ENCODE measurements around the gene DEAF1.
A peak's percentile ranks its signal among the peaks of the same experiment; 100 is the strongest.
"Not testable (repeated sequence)": the region's sequence is repeated elsewhere in the genome, so short reads cannot be mapped to it uniquely, and the experiment has no call there.

DEAF1 gene

GRCh38 chr11:701741-702461 lies 6.9 kb upstream of the DEAF1 start:
- no peak for DNase-seq (ENCODE audit: low read depth in 2 of 2)

- DNase-seq (ENCODE audit: low read depth in 2 of 2) = no peak
These were observed 4.7 kb upstream of the DEAF1 start for GRCh38 chr11:699753-700152.

GRCh38 chr11:699116-699508 lies 4.1 kb upstream of the DEAF1 start:
- no peak for DNase-seq (ENCODE audit: low read depth in 2 of 2)

GRCh38 chr11:698493-699115 lies 3.6 kb upstream of the DEAF1 start:
- DNase-seq (ENCODE audit: low read depth in 2 of 2) = no peak

GRCh38 chr11:697811-698311 lies 2.8 kb upstream of the DEAF1 start:
- no peak for DNase-seq (ENCODE audit: low read depth in 2 of 2)

- DNase-seq (ENCODE audit: low read depth in 2 of 2) = no peak
These were observed 2.0 kb upstream of the DEAF1 start for GRCh38 chr11:696955-697491.

GRCh38 chr11:695538-696248 lies 671 bp upstream of the DEAF1 start, which contains the start of gene TMEM80:
Gene TMEM80, plus strand, starts transcription at chr11:695816. Its CDS starts 12 bp downstream, at chr11:695828.
- peak; percentile 97 to 98 for DNase-seq (ENCODE audit: low read depth in 2 of 2)

- DNase-seq (ENCODE audit: low read depth in 2 of 2) = no peak
These were observed 191 bp upstream of the DEAF1 start for GRCh38 chr11:695288-695537.

GRCh38 chr11:693887-694562 lies 997 bp downstream of the DEAF1 start:
- no peak for DNase-seq (ENCODE audit: low read depth in 2 of 2)

GRCh38 chr11:693415-693831 lies 1.6 kb downstream of the DEAF1 start:
- no peak for DNase-seq (ENCODE audit: low read depth in 2 of 2)

GRCh38 chr11:692824-693414 lies 2.1 kb downstream of the DEAF1 start:
- no peak for DNase-seq (ENCODE audit: low read depth in 2 of 2)

GRCh38 chr11:691710-692590 lies 3.1 kb downstream of the DEAF1 start:
- DNase-seq (ENCODE audit: low read depth in 2 of 2) = no peak

GRCh38 chr11:690738-691633 lies 4.0 kb downstream of the DEAF1 start:
- DNase-seq (ENCODE audit: low read depth in 2 of 2) = no peak

- not testable (repeated sequence) for DNase-seq (ENCODE audit: low read depth in 2 of 2)
These were observed 4.8 kb downstream of the DEAF1 start for GRCh38 chr11:690244-690643.

- no peak for DNase-seq (ENCODE audit: low read depth in 2 of 2)
These were observed 5.4 kb downstream of the DEAF1 start for GRCh38 chr11:689625-690024.

- no peak for DNase-seq (ENCODE audit: low read depth in 2 of 2)
These were observed 6.3 kb downstream of the DEAF1 start for GRCh38 chr11:688681-689080.

GRCh38 chr11:687751-688150 lies 7.3 kb downstream of the DEAF1 start:
- no peak for DNase-seq (ENCODE audit: low read depth in 2 of 2)

- no peak for DNase-seq (ENCODE audit: low read depth in 2 of 2)
These were observed 8.4 kb downstream of the DEAF1 start for GRCh38 chr11:686451-687243.

GRCh38 chr11:680970-681369 lies 14.1 kb downstream of the DEAF1 start:
- peak; percentile 31 to 49 for DNase-seq (ENCODE audit: low read depth in 2 of 2)

Data from stimulated activated CD8-positive, alpha-beta memory T cell treated with anti-CD3 and anti-CD28 coated beads, Interleukin-15, amount 100 ng/mL, for 48 hours (primary cell).